ENCODE data around the gene NDUFV3. TPM values are rescaled to one million over a fixed set of nuclear protein-coding genes. Genes with fewer than 3 reads are reported as not detected.

The NDUFV3 gene
- total and polyA plus RNA-seq, 2 of the 13 experiments (the other 11 are each of a cell fraction or from before 2014, with no cell fraction given), result 14.2 to 29.6 TPM

GRCh38 chr21:42850463-42850862 lies 42.6 kb upstream of the NDUFV3 start:
- no peak; the same call in 2 of the 3 replicates for ATAC-seq
- H3K4me1 ChIP-seq (ENCODE audit: insufficient read depth, low read length), result no peaks in the 10 kb centered on the region
- no peak overlapping the region for H3K4me3 ChIP-seq (replicated peaks in 1 of 3; ENCODE audit: insufficient read depth in 1 of 3, low read depth in 2 of 3, low read length in 3 of 3)
- CTCF ChIA-PET (ENCODE audit: low intra/inter-chr PET ratio, low total read pairs), result no interaction called here
- in situ Hi-C loops (cut with HindIII; ENCODE audit: extremely low pct_ligation_motif_present, low pct_unique_long_range_greater_than_20kb), result no loop called here
- H3K36me3 ChIP-seq (replicated peaks in 1 of 2; ENCODE audit: control insufficient read depth in 1 of 2, insufficient read depth in 2 of 2, low read length in 2 of 2), result peaks cover 37 to 84% of the 10 kb centered on the region in 2 experiments
- FAIRE-seq, result no peak
- BruUV-seq (replicated peaks), result no TSS peak
- TF ChIP-seq, protein P1, sequence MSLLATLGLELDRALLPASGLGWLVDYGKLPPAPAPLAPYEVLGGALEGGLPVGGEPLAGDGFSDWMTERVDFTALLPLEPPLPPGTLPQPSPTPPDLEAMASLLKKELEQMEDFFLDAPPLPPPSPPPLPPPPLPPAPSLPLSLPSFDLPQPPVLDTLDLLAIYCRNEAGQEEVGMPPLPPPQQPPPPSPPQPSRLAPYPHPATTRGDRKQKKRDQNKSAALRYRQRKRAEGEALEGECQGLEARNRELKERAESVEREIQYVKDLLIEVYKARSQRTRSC (CRISPR knock-in tag; IDR thresholded peaks at IDR 0.05; ENCODE audit: low read depth), result no peak
- peak; percentile 96 for TF ChIP-seq ZNF543 (CRISPR knock-in tag; IDR thresholded peaks at IDR 0.05)
- TF ChIP-seq AGO2 (optimal IDR thresholded peaks at IDR 0.05; ENCODE audit: low read depth, low read length), result peak; percentile 45
- TF ChIP-seq ZFP91 (CRISPR knock-in tag; IDR thresholded peaks at IDR 0.05; ENCODE audit: borderline replicate concordance), result 0 out of 2 replicates have a peak, but pooled peaks have one; percentile 29
- DNase-seq (ENCODE audit: low spot score), result no peak
- H3K27ac ChIP-seq (ENCODE audit: extremely low read length, insufficient read depth, low read length), result no peak overlapping the region
- WGBS (ENCODE audit: low lambda C conversion rate), result 100% methylated on average over 5 of the region's 10 CpGs
- no peaks in the 10 kb centered on the region for H4K20me1 ChIP-seq (ENCODE audit: insufficient read depth, low read length)
- intact Hi-C loops (cut with micrococcal nuclease; ENCODE audit: unreplicated experiment), result no loop called here
- H3K4me2 ChIP-seq (ENCODE audit: low read depth, low read length), result no peak overlapping the region
- POLR2A ChIA-PET, result no interaction called here
- no peak overlapping the region for H2AFZ ChIP-seq (ENCODE audit: low read length)
- no peaks in the 10 kb centered on the region; a peak in 1 of 5 replicates for H3K27me3 ChIP-seq (ENCODE audit: control insufficient read depth in 1 of 2, insufficient read depth in 2 of 2, low read length in 2 of 2)
- H3K9me3 ChIP-seq (ENCODE audit: low read length), result no peaks in the 10 kb centered on the region
- H3K9ac ChIP-seq (ENCODE audit: insufficient read depth, low read depth, low read length), result no peak overlapping the region
- H3K79me2 ChIP-seq (ENCODE audit: insufficient read depth, low read length), result peaks cover 1% of the 10 kb centered on the region

DNA sequence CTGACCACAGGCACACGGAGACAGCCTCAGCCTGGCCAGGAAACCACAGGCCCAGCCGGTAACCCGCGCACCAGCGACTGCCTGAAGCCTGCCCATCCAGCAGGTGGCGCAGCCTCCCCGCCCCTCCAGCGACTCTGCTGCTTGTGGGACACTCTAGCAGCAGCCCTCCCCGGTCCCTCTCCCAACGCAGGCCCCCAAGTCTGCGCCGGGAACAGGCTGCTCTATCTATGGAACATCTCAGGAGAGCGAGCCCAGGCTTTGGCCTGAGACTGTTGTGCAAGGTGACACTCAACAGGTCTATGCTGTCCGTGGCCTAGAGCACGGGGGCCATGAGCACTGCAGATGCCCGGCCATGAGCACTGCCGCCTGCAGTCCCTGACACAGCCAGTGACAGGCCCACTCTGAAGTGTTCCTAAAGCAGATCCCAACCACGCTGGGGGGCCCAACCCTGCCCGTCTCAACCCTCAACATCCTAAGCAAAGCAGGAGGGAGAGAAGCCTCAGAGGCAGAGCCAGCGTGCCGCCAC lies 42.2 kb upstream of the NDUFV3 start:
- Histone ChIP-seq H3K79me2 (ENCODE audit: insufficient read depth, low read length) (peaks cover 1% of the 10 kb centered on the region), H3K9ac (ENCODE audit: insufficient read depth, low read depth, low read length) (no peak overlapping the region), H3K27ac (ENCODE audit: extremely low read length, insufficient read depth, low read length) (no peak overlapping the region), H3K4me3 (replicated peaks in 1 of 3; ENCODE audit: insufficient read depth in 1 of 3, low read depth in 2 of 3, low read length in 3 of 3) (no peak overlapping the region), H3K27me3 (ENCODE audit: control insufficient read depth in 1 of 2, insufficient read depth in 2 of 2, low read length in 2 of 2) (no peaks in the 10 kb centered on the region; a peak in 1 of 5 replicates), H3K9me3 (ENCODE audit: low read length) (no peaks in the 10 kb centered on the region), H3K4me2 (ENCODE audit: low read depth, low read length) (no peak overlapping the region), H4K20me1 (ENCODE audit: insufficient read depth, low read length) (no peaks in the 10 kb centered on the region), H2AFZ (ENCODE audit: low read length) (no peak overlapping the region), H3K4me1 (ENCODE audit: insufficient read depth, low read length) (no peaks in the 10 kb centered on the region), H3K36me3 (replicated peaks in 1 of 2; ENCODE audit: control insufficient read depth in 1 of 2, insufficient read depth in 2 of 2, low read length in 2 of 2) (peaks cover 40 to 84% of the 10 kb centered on the region in 2 experiments)
- ChIA-PET CTCF (ENCODE audit: low intra/inter-chr PET ratio, low total read pairs) (no interaction called here), POLR2A (no interaction called here)
- 97% methylated on average over 10 of the region's 21 CpGs for WGBS (ENCODE audit: low lambda C conversion rate)
- ATAC-seq (peak; percentile 78), DNase-seq (ENCODE audit: low spot score) (no peak), FAIRE-seq (no peak)
- in situ Hi-C loops (cut with HindIII; ENCODE audit: extremely low pct_ligation_motif_present, low pct_unique_long_range_greater_than_20kb), result no loop called here
- no TSS peak for BruUV-seq (replicated peaks)
- intact Hi-C loops (cut with micrococcal nuclease; ENCODE audit: unreplicated experiment), result no loop called here
- TF ChIP-seq, protein P2, sequence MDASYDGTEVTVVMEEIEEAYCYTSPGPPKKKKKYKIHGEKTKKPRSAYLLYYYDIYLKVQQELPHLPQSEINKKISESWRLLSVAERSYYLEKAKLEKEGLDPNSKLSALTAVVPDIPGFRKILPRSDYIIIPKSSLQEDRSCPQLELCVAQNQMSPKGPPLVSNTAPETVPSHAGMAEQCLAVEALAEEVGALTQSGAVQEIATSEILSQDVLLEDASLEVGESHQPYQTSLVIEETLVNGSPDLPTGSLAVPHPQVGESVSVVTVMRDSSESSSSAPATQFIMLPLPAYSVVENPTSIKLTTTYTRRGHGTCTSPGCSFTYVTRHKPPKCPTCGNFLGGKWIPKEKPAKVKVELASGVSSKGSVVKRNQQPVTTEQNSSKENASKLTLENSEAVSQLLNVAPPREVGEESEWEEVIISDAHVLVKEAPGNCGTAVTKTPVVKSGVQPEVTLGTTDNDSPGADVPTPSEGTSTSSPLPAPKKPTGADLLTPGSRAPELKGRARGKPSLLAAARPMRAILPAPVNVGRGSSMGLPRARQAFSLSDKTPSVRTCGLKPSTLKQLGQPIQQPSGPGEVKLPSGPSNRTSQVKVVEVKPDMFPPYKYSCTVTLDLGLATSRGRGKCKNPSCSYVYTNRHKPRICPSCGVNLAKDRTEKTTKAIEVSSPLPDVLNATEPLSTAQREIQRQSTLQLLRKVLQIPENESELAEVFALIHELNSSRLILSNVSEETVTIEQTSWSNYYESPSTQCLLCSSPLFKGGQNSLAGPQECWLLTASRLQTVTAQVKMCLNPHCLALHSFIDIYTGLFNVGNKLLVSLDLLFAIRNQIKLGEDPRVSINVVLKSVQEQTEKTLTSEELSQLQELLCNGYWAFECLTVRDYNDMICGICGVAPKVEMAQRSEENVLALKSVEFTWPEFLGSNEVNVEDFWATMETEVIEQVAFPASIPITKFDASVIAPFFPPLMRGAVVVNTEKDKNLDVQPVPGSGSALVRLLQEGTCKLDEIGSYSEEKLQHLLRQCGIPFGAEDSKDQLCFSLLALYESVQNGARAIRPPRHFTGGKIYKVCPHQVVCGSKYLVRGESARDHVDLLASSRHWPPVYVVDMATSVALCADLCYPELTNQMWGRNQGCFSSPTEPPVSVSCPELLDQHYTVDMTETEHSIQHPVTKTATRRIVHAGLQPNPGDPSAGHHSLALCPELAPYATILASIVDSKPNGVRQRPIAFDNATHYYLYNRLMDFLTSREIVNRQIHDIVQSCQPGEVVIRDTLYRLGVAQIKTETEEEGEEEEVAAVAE (CRISPR knock-in tag; IDR thresholded peaks at IDR 0.05; ENCODE audit: borderline replicate concordance), result no peak
